SK-N-SH (cell line): ENCODE results near the gene ZNF708. TPM values are rescaled to one million over a fixed set of nuclear protein-coding genes. Genes with fewer than 3 reads are reported as not detected.

ENCODE experiments used
- CTCF ChIA-PET: fragments of 300-600, 350-600 bp; formaldehyde crosslinking; extraction: SDS; loops from one replicate; lab custom pipeline; 2021; lab: Yijun Ruan, JAX
- POLR2A ChIA-PET: fragments of 350-600 bp; sonication (Branson Sonifier 250); formaldehyde crosslinking; extraction: SDS; loops from one replicate; lab custom pipeline; 2020; ENCODE audit warnings: antibody characterized with exemption, inconsistent platforms; lab: Yijun Ruan, JAX
- DNase-seq: peaks from one replicate; pipeline ENCODE4 v3.0.0; 2012
- H2AFZ ChIP-seq: fragments of 200-600 bp; sonication (generic); 2 replicates; pipeline ENCODE4 v1.8.1; 2016; ENCODE audit warnings: antibody characterized with exemption, mild to moderate bottlenecking, low read depth
- H3F3A ChIP-seq: fragments of 200-600 bp; sonication (generic); replicated peaks from 2 replicates; pipeline ENCODE3; 2016; ENCODE audit warnings: antibody characterized with exemption, mild to moderate bottlenecking; ENCODE audit not compliant: insufficient read depth
- H3K27ac ChIP-seq, 2 experiments: fragments of 200-500 bp in 1 of 2; fragments of 200-600 bp in 1 of 2; sonication (Bioruptor generic) in 1 of 2; sonication (generic), shearing (Covaris generic) in 1 of 2; 2 replicates each; pipeline versions ENCODE4 v1.5.1 to v1.6.1; 2014 to 2016; ENCODE audit warnings: low read depth in 2 of 2, inconsistent platforms in 1 of 2, low read length in 1 of 2, mild to moderate bottlenecking in 1 of 2, mixed read lengths in 1 of 2
- H3K27me3 ChIP-seq: fragments of 200-600 bp; sonication (generic), shearing (Covaris generic); 2 replicates; pipeline ENCODE4 v1.6.1; 2016; ENCODE audit warnings: mixed run types; ENCODE audit not compliant: insufficient read depth
- H3K36me3 ChIP-seq, 2 experiments: fragments of 200-500 bp in 1 of 2; fragments of 200-600 bp in 1 of 2; sonication (Bioruptor generic) in 1 of 2; sonication (generic) in 1 of 2; replicated peaks in 1 of 2; 2 replicates each; pipeline versions ENCODE3 to v1.5.1; 2014 to 2016; ENCODE audit warnings: low read length in 1 of 2, mild to moderate bottlenecking in 1 of 2; ENCODE audit not compliant: insufficient read depth in 2 of 2, control insufficient read depth in 1 of 2
- H3K4me1 ChIP-seq, 2 experiments: fragments of 200-500 bp in 1 of 2; fragments of 200-600 bp in 1 of 2; sonication (Bioruptor generic) in 1 of 2; sonication (generic), shearing (Covaris generic) in 1 of 2; 2 replicates each; pipeline versions ENCODE4 v1.5.1 to v1.6.1; 2014 to 2016; ENCODE audit warnings: low read depth in 1 of 2, low read length in 1 of 2, mixed run types in 1 of 2; ENCODE audit not compliant: insufficient read depth in 2 of 2, control insufficient read depth in 1 of 2
- H3K4me2 ChIP-seq: fragments of 200-600 bp; sonication (generic), shearing (Covaris generic); 2 replicates; pipeline ENCODE4 v1.6.1; 2017; ENCODE audit warnings: mixed run types
- H3K4me3 ChIP-seq, 2 experiments: fragments of 200-500 bp in 1 of 2; fragments of 200-600 bp in 1 of 2; sonication (Bioruptor generic) in 1 of 2; sonication (generic), shearing (Covaris generic) in 1 of 2; 2 replicates each; pipeline versions ENCODE4 v1.5.1 to v1.8.1; 2014 to 2016; ENCODE audit warnings: low read depth in 2 of 2, inconsistent platforms in 1 of 2, low read length in 1 of 2, mild to moderate bottlenecking in 1 of 2, mixed read lengths in 1 of 2, moderate library complexity in 1 of 2
- H3K79me2 ChIP-seq: fragments of 200-600 bp; sonication (generic); 2 replicates; pipeline ENCODE4 v1.8.1; 2017; ENCODE audit warnings: mild to moderate bottlenecking; ENCODE audit not compliant: insufficient read depth
- H3K9ac ChIP-seq: fragments of 200-600 bp; sonication (generic); 2 replicates; pipeline ENCODE4 v1.6.1; 2017; ENCODE audit warnings: mixed run types
- H3K9me2 ChIP-seq: fragments of 200-600 bp; sonication (generic); 2 replicates; pipeline ENCODE4 v1.6.1; 2017; ENCODE audit warnings: mixed run types
- H3K9me3 ChIP-seq: fragments of 200-600 bp; sonication (generic); 2 replicates; pipeline ENCODE4 v1.6.1; 2017; ENCODE audit warnings: mixed run types, mild to moderate bottlenecking, moderate library complexity
- H4K20me1 ChIP-seq: fragments of 200-600 bp; sonication (generic); 2 replicates; pipeline ENCODE4 v1.6.1; 2017; ENCODE audit warnings: mild to moderate bottlenecking, mixed run types; ENCODE audit not compliant: insufficient read depth
- ELF1 ChIP-seq: IDR thresholded peaks from 2 replicates; pipeline ENCODE4 v1.4.0; 2012
- EP300 ChIP-seq, 2 experiments: IDR thresholded peaks; 2 replicates each; pipeline versions ENCODE4 v1.4.0 to v1.6.1; 2012; ENCODE audit warnings: borderline replicate concordance in 1 of 2, low read depth in 1 of 2, low read length in 1 of 2
- EZH2phosphoT487 ChIP-seq: fragments of 200-600 bp; sonication (generic); IDR thresholded peaks from 2 replicates; pipeline ENCODE4 v1.6.1; 2017; ENCODE audit warnings: low read depth, mixed run types, mild to moderate bottlenecking, antibody characterized with exemption, moderate library complexity, borderline replicate concordance
- FOSL2 ChIP-seq: IDR thresholded peaks from 2 replicates; pipeline ENCODE4 v1.4.0; 2012; ENCODE audit warnings: low read depth, mild to moderate bottlenecking, moderate library complexity, borderline replicate concordance
- FOXJ3 ChIP-seq: sonication (generic); formaldehyde crosslinking; IDR thresholded peaks from 2 replicates; pipeline ENCODE4 v1.5.1; 2020; ENCODE audit warnings: mild to moderate bottlenecking, missing genetic modification reagents
- FOXM1 ChIP-seq: IDR thresholded peaks from 2 replicates; pipeline ENCODE4 v1.4.0; 2012; ENCODE audit warnings: low read depth, mild to moderate bottlenecking
- GATA2 ChIP-seq: sonication (generic); formaldehyde crosslinking; IDR thresholded peaks from 2 replicates; pipeline ENCODE4 v1.5.0; 2020; ENCODE audit warnings: mild to moderate bottlenecking, missing genetic modification reagents
- JUND ChIP-seq: IDR thresholded peaks from 2 replicates; pipeline ENCODE4 v1.4.0; 2012
- MEF2A ChIP-seq: IDR thresholded peaks from 2 replicates; pipeline ENCODE4 v1.4.0; 2012; ENCODE audit warnings: low read depth, borderline replicate concordance
- NFIC ChIP-seq: IDR thresholded peaks from 2 replicates; pipeline ENCODE4 v1.4.0; 2012; ENCODE audit warnings: borderline replicate concordance
- NRF1 ChIP-seq: IDR thresholded peaks from 2 replicates; pipeline ENCODE4 v1.6.1; 2012; ENCODE audit warnings: low read depth, mild to moderate bottlenecking, low read length
- POLR2AphosphoS5 ChIP-seq: IDR thresholded peaks from 2 replicates; pipeline ENCODE4 v1.6.1; 2012; ENCODE audit warnings: low read depth, low read length
- RAD21 ChIP-seq: IDR thresholded peaks from 2 replicates; pipeline ENCODE4 v1.6.1; 2012; ENCODE audit warnings: mild to moderate bottlenecking, low read length
- RXRA ChIP-seq: IDR thresholded peaks from 2 replicates; pipeline ENCODE4 v1.4.0; 2012; ENCODE audit warnings: low read depth, mild to moderate bottlenecking, borderline replicate concordance
- SMC3 ChIP-seq: IDR thresholded peaks from 2 replicates; pipeline ENCODE4 v1.6.1; 2012; ENCODE audit warnings: low read depth, low read length, improper control_type of control experiment
- TAF1 ChIP-seq: IDR thresholded peaks from 2 replicates; pipeline ENCODE4 v1.6.1; 2012; ENCODE audit warnings: low read depth, mild to moderate bottlenecking, low read length, moderate library complexity, borderline replicate concordance
- TCF12 ChIP-seq: IDR thresholded peaks from 2 replicates; pipeline ENCODE4 v1.4.0; 2012
- YY1 ChIP-seq: IDR thresholded peaks from 2 replicates; pipeline ENCODE4 v1.4.0; 2012; ENCODE audit warnings: low read depth, mild to moderate bottlenecking
- WGBS: methylation state at CpG from one replicate; pipeline ENCODE4 v1.1.6; 2017; ENCODE audit warnings: low lambda C conversion rate; 5-methylcytosine and 5-hydroxymethylcytosine counted together
- polyA plus RNA-seq, 3 experiments: library from polyadenylated mRNA; depleted of rRNA; stranded (reverse); fragments of >200 nt; gene quantifications; 2 replicates each; pipeline ENCODE4 v1.2.3, GENCODE V29; 2012
- TF ChIP-seq, protein P1 (sequence below): fragments of 150-350 bp; IDR thresholded peaks from 2 replicates; pipeline ENCODE4 v1.6.1; 2017; ENCODE audit warnings: antibody characterized with exemption, low read length, low read depth, borderline replicate concordance
- TF ChIP-seq, protein P2 (sequence below): IDR thresholded peaks from 2 replicates; pipeline ENCODE4 v1.4.0; 2012; ENCODE audit warnings: low read depth, borderline replicate concordance
- TF ChIP-seq, protein P3 (sequence below): IDR thresholded peaks from 2 replicates; pipeline ENCODE4 v1.6.1; 2012; ENCODE audit warnings: mild to moderate bottlenecking, low read depth, low read length, moderate library complexity
- TF ChIP-seq, protein P4 (sequence below): fragments of 200-600 bp; sonication (generic); IDR thresholded peaks from 2 replicates; pipeline ENCODE4 v1.6.1; 2017; ENCODE audit warnings: antibody characterized with exemption, mild to moderate bottlenecking, moderate library complexity

The ZNF708 gene
- polyA plus RNA-seq, 1 of the 3 experiments (the other 2 are of a cell fraction), result 1.0 TPM

DNA sequence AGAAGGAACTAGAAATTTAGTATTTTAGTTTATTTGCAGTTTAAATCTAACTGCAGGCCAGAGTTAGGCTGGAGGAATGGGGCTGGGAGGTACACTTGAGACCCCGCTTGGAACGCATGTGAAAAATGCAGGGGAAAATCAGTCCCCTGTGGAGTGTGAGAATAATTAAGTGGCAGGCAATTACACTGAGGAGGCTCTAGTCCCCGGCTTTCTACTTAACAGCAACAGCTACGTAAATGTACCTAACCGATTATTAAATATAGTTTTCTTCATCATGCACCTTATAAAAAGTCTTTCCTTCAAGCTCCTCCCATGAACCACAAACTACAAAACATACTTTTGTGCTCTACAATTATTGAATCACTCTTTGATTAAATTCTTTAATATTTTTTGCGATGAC lies 804 bp downstream of the ZNF708 start:
- peak overlapping the region; percentile 81 to 83 for H3K4me3 ChIP-seq
- H3K9me2 ChIP-seq, result no peaks in the 10 kb centered on the region
- 5% methylated on average over 6 of the region's 6 CpGs for WGBS
- H3K79me2 ChIP-seq, result peaks cover 53% of the 10 kb centered on the region
- ChIA-PET CTCF (interaction anchor here (1.4 kb wide), 1 partner anchor 155 kb away, joined by 3 read pairs; no protein-coding TSS in a partner anchor), POLR2A (interaction anchor here (0.6 to 1.7 kb wide), 9 partner anchors 11 to 1090 kb away, joined by 3 to 14 read pairs (median 4); partner anchors contain the start of genes ZNF100, ZNF429, ZNF43 and ZNF493)
- no peaks in the 10 kb centered on the region for H3K9me3 ChIP-seq
- H3F3A ChIP-seq, result peaks cover 10% of the 10 kb centered on the region
- peak overlapping the region; percentile 96 for H2AFZ ChIP-seq
- peak overlapping the region; percentile 86 for H3K4me2 ChIP-seq
- H3K36me3 ChIP-seq, result peaks cover 0 to 19% of the 10 kb centered on the region in 2 experiments
- DNase-seq, result peak; percentile 26
- no peaks in the 10 kb centered on the region for H3K27me3 ChIP-seq
- peaks cover 0 to 4% of the 10 kb centered on the region in 2 experiments; a peak in 3 of 4 replicates for H3K4me1 ChIP-seq
- H4K20me1 ChIP-seq, result no peaks in the 10 kb centered on the region
- no peak for TF ChIP-seq EZH2phosphoT487
- TF ChIP-seq JUND, result no peak
- no peak for TF ChIP-seq ELF1
- TF ChIP-seq, protein P1, sequence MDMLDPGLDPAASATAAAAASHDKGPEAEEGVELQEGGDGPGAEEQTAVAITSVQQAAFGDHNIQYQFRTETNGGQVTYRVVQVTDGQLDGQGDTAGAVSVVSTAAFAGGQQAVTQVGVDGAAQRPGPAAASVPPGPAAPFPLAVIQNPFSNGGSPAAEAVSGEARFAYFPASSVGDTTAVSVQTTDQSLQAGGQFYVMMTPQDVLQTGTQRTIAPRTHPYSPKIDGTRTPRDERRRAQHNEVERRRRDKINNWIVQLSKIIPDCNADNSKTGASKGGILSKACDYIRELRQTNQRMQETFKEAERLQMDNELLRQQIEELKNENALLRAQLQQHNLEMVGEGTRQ, result no peak
- TF ChIP-seq NFIC, result no peak
- no peak for TF ChIP-seq TAF1
- TF ChIP-seq, protein P2, sequence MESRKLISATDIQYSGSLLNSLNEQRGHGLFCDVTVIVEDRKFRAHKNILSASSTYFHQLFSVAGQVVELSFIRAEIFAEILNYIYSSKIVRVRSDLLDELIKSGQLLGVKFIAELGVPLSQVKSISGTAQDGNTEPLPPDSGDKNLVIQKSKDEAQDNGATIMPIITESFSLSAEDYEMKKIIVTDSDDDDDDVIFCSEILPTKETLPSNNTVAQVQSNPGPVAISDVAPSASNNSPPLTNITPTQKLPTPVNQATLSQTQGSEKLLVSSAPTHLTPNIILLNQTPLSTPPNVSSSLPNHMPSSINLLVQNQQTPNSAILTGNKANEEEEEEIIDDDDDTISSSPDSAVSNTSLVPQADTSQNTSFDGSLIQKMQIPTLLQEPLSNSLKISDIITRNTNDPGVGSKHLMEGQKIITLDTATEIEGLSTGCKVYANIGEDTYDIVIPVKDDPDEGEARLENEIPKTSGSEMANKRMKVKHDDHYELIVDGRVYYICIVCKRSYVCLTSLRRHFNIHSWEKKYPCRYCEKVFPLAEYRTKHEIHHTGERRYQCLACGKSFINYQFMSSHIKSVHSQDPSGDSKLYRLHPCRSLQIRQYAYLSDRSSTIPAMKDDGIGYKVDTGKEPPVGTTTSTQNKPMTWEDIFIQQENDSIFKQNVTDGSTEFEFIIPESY, result no peak
- no peak for TF ChIP-seq EP300 (IDR thresholded peaks at IDR 0.05; ENCODE audit: borderline replicate concordance in 1 of 2, low read depth in 1 of 2, low read length in 1 of 2)
- TF ChIP-seq FOXJ3 (CRISPR knock-in tag), result no peak
- TF ChIP-seq POLR2AphosphoS5, result no peak
- TF ChIP-seq NRF1, result no peak
- TF ChIP-seq SMC3, result no peak
- TF ChIP-seq RXRA, result no peak
- TF ChIP-seq RAD21, result no peak
- TF ChIP-seq GATA2 (CRISPR knock-in tag), result no peak
- no peak for TF ChIP-seq MEF2A
- no peak for TF ChIP-seq TCF12
- TF ChIP-seq, all 33 proteins: peak for 0
- peak overlapping the region; percentile 98 for H3K9ac ChIP-seq
- peak overlapping the region; percentile 93 to 96 for H3K27ac ChIP-seq

DNA sequence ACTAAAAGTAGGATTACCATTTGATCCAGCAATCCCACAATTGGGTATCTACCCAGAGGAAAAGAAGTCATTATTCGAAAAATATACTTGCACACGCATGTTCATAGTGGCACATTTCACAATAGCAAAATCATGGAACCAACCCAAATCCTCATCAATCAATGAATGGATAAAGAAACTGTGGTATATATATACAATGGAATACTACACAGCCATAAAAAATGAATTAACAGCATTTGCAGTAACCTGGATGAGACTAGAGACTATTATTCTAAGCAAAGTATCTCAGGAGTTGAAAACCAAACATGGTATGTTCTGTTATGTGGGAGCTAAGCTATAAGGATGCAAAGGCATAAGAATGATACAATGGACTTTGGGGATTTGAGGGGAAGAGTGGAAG lies 3.0 kb downstream of the ZNF708 start:
- Histone ChIP-seq H3K4me3 (no peak overlapping the region), H3K9me2 (no peaks in the 10 kb centered on the region), H3F3A (peaks cover 10% of the 10 kb centered on the region), H3K4me1 (peaks cover 0 to 4% of the 10 kb centered on the region in 2 experiments; a peak in 3 of 4 replicates), H3K27ac (no peak overlapping the region), H3K79me2 (peaks cover 74% of the 10 kb centered on the region), H4K20me1 (no peaks in the 10 kb centered on the region), H3K27me3 (no peaks in the 10 kb centered on the region), H2AFZ (no peak overlapping the region), H3K9ac (no peak overlapping the region), H3K9me3 (no peaks in the 10 kb centered on the region), H3K36me3 (peaks cover 0 to 23% of the 10 kb centered on the region in 2 experiments), H3K4me2 (no peak overlapping the region)
- no peak for DNase-seq
- whole genome bisulfite sequencing, result 76% methylated on average over 2 of the region's 2 CpGs
- POLR2A ChIA-PET, result no interaction called here
- CTCF ChIA-PET, result no interaction called here
- TF ChIP-seq FOXM1 (no peak), FOSL2 (no peak), YY1 (no peak), FOXJ3 (CRISPR knock-in tag) (no peak), TCF12 (no peak), JUND (no peak), EP300 (IDR thresholded peaks at IDR 0.05; ENCODE audit: borderline replicate concordance in 1 of 2, low read depth in 1 of 2, low read length in 1 of 2) (no peak), RAD21 (no peak)
- TF ChIP-seq, protein P3, sequence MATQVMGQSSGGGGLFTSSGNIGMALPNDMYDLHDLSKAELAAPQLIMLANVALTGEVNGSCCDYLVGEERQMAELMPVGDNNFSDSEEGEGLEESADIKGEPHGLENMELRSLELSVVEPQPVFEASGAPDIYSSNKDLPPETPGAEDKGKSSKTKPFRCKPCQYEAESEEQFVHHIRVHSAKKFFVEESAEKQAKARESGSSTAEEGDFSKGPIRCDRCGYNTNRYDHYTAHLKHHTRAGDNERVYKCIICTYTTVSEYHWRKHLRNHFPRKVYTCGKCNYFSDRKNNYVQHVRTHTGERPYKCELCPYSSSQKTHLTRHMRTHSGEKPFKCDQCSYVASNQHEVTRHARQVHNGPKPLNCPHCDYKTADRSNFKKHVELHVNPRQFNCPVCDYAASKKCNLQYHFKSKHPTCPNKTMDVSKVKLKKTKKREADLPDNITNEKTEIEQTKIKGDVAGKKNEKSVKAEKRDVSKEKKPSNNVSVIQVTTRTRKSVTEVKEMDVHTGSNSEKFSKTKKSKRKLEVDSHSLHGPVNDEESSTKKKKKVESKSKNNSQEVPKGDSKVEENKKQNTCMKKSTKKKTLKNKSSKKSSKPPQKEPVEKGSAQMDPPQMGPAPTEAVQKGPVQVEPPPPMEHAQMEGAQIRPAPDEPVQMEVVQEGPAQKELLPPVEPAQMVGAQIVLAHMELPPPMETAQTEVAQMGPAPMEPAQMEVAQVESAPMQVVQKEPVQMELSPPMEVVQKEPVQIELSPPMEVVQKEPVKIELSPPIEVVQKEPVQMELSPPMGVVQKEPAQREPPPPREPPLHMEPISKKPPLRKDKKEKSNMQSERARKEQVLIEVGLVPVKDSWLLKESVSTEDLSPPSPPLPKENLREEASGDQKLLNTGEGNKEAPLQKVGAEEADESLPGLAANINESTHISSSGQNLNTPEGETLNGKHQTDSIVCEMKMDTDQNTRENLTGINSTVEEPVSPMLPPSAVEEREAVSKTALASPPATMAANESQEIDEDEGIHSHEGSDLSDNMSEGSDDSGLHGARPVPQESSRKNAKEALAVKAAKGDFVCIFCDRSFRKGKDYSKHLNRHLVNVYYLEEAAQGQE, result no peak
- TF ChIP-seq, protein P4, sequence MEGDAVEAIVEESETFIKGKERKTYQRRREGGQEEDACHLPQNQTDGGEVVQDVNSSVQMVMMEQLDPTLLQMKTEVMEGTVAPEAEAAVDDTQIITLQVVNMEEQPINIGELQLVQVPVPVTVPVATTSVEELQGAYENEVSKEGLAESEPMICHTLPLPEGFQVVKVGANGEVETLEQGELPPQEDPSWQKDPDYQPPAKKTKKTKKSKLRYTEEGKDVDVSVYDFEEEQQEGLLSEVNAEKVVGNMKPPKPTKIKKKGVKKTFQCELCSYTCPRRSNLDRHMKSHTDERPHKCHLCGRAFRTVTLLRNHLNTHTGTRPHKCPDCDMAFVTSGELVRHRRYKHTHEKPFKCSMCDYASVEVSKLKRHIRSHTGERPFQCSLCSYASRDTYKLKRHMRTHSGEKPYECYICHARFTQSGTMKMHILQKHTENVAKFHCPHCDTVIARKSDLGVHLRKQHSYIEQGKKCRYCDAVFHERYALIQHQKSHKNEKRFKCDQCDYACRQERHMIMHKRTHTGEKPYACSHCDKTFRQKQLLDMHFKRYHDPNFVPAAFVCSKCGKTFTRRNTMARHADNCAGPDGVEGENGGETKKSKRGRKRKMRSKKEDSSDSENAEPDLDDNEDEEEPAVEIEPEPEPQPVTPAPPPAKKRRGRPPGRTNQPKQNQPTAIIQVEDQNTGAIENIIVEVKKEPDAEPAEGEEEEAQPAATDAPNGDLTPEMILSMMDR, result no peak
